Measurements from ENCODE around the gene SERPINA9.

DNA sequence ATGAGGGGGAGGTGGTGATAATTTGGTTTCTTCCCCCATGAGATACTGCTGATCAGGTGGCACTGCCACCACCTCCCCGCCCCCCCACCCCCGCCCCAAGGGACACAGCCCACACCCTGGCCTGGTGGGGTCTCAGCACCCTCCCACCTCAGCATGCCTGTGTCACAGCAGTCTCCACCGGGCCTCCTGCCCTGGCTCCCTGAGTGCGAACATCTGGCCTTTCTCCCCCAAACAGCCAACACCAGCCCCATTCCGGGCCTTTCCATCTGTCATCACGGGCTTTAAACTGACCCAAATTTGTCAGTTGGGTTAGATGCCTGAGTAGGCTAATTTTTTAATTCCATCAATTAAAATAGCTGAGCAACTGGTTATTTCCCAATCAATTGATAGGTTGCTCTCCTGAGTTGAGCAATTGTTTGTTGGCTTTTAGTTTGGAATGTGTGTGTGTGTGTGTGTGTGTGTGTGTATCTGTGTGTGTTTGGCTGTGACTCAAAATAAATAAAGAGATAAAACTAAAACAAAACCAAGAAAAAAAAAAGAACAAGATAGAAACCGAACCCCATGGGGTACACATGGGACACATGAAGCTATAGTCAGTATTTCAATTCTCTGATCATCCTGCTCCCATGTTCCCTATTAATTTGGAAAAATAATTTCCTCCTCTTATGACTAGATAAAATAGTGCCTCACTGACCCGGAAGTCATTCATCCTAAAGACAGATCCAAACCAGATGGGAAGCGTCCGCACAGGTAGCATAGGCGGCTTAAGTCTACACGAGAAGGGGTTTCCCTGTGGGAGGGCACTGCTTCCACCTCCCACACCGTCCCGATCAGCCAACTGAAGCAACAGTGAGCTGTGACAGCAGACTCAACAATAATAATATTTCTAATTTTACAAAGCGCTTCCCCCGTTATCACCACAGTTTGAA is 25.9 kb upstream of the SERPINA9 start:
- TF ChIP-seq, protein P1, sequence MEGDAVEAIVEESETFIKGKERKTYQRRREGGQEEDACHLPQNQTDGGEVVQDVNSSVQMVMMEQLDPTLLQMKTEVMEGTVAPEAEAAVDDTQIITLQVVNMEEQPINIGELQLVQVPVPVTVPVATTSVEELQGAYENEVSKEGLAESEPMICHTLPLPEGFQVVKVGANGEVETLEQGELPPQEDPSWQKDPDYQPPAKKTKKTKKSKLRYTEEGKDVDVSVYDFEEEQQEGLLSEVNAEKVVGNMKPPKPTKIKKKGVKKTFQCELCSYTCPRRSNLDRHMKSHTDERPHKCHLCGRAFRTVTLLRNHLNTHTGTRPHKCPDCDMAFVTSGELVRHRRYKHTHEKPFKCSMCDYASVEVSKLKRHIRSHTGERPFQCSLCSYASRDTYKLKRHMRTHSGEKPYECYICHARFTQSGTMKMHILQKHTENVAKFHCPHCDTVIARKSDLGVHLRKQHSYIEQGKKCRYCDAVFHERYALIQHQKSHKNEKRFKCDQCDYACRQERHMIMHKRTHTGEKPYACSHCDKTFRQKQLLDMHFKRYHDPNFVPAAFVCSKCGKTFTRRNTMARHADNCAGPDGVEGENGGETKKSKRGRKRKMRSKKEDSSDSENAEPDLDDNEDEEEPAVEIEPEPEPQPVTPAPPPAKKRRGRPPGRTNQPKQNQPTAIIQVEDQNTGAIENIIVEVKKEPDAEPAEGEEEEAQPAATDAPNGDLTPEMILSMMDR (IDR thresholded peaks at IDR 0.05; ENCODE audit: low read depth, low read length), result no peak
- no peak for TF ChIP-seq EZH2phosphoT487 (IDR thresholded peaks at IDR 0.05; ENCODE audit: low read depth)

Data from OCI-LY3 (cell line).